ENCODE data around the gene ZBTB40.

DNA sequence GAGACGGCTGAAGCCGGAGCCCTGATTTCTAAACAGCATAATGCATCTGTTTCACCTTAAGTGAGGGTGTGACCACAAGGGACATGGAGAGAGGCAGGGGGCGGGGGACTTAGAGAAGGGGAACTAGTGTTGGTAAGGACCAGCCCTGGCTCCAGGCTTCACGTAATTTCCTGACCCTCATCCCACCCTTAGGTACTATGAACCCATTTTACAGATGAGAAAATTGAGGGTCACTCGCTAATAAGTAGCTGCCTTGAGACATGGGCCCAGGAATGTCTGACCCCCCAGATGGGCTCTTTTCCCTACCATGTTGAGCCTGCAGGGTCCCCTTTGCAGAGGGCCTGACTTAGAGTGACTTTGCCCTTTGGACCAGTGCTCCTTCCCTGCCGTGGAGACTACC, 116.3 kb downstream of the ZBTB40 start:
- TF ChIP-seq CTCF (IDR thresholded peaks at IDR 0.05; ENCODE audit: poor library complexity) = no peak
- no peak for TF ChIP-seq EZH2 (IDR thresholded peaks at IDR 0.05; ENCODE audit: borderline replicate concordance)
- no peak for TF ChIP-seq EZH2phosphoT487 (IDR thresholded peaks at IDR 0.05; ENCODE audit: low read depth, severe bottlenecking, unreplicated experiment)

Measured in hepatocyte (in vitro differentiated cells).